GM10266 (cell line): ENCODE measurements around the gene ZNF787.

Experiments used
- DNase-seq: peaks from one replicate; pipeline ENCODE4 v3.0.0; 2012; ENCODE audit errors: extremely low spot score
- CTCF ChIP-seq: IDR thresholded peaks from 2 replicates; pipeline ENCODE4 v1.5.1; 2012; ENCODE audit warnings: mild to moderate bottlenecking, low read depth; ENCODE audit not compliant: control insufficient read depth, insufficient read depth; ENCODE audit errors: missing control alignments

The ZNF787 gene

GRCh38 chr19:56121180-56122167 is at the start of gene ZNF787:
Gene ZNF787, minus strand, starts transcription at chr19:56121295. Its CDS starts 18,078 bp downstream, at chr19:56103217.
- DNase-seq = peak; percentile 98
- no peak for TF ChIP-seq CTCF

GRCh38 chr19:56170261-56170660 is 49.2 kb upstream of the ZNF787 start:
- no peak for TF ChIP-seq CTCF
- DNase-seq = no peak

- DNase-seq = no peak
- TF ChIP-seq CTCF = no peak
These were observed 46.0 kb upstream of the ZNF787 start for GRCh38 chr19:56167064-56167578.

GRCh38 chr19:56163097-56163496 is 42.0 kb upstream of the ZNF787 start:
- DNase-seq = no peak

GRCh38 chr19:56162258-56162657 is 41.2 kb upstream of the ZNF787 start:
- no peak for TF ChIP-seq CTCF
- no peak for DNase-seq

More at GRCh38 chr19:56163097-56163496, 42.0 kb upstream of the ZNF787 start:
- no peak for TF ChIP-seq CTCF

GRCh38 chr19:56161534-56161933 is 40.4 kb upstream of the ZNF787 start:
- TF ChIP-seq CTCF = no peak
- no peak for DNase-seq

- no peak for DNase-seq
- no peak for TF ChIP-seq CTCF
These were observed 38.7 kb upstream of the ZNF787 start for GRCh38 chr19:56159622-56160271.
